SJSA1 (cell line): ENCODE measurements around the gene SENP2. TPM values are rescaled to one million over a fixed set of nuclear protein-coding genes. Genes with fewer than 3 reads are reported as not detected.
A peak's percentile ranks its signal among the peaks of the same experiment; 100 is the strongest.
"Not testable (repeated sequence)": the region's sequence is repeated elsewhere in the genome, so short reads cannot be mapped to it uniquely, and the experiment has no call there.

Experiments
- DNase-seq, 2 experiments: peaks; one replicate each; pipeline ENCODE4 v3.0.0-alpha.2; 2015 to 2020; ENCODE audit warnings: low spot score in 2 of 2, low read depth in 1 of 2
- H3K27ac ChIP-seq: fragments of 250-450 bp; sonication (Bioruptor Pico); 2 replicates; pipeline ENCODE4 v1.5.1; 2020; ENCODE audit warnings: mild to moderate bottlenecking, moderate library complexity
- H3K27me3 ChIP-seq: fragments of 250-450 bp; sonication (Bioruptor Pico); replicated peaks from 2 replicates; pipeline ENCODE4 v1.5.1; 2020; ENCODE audit warnings: mild to moderate bottlenecking, moderate library complexity
- H3K36me3 ChIP-seq: fragments of 250-450 bp; sonication (Bioruptor Pico); 2 replicates; pipeline ENCODE4 v1.5.1; 2020; ENCODE audit warnings: mild to moderate bottlenecking
- H3K4me1 ChIP-seq: fragments of 250-450 bp; sonication (Bioruptor Pico); replicated peaks from 2 replicates; pipeline ENCODE4 v1.6.1; 2021; ENCODE audit warnings: mild to moderate bottlenecking
- H3K4me3 ChIP-seq: fragments of 250-450 bp; sonication (Bioruptor Pico); 2 replicates; pipeline ENCODE4 v1.5.1; 2020; ENCODE audit warnings: mild to moderate bottlenecking
- H3K9me3 ChIP-seq: fragments of 250-450 bp; sonication (Bioruptor Pico); replicated peaks from 2 replicates; pipeline ENCODE4 v1.5.1; 2020; ENCODE audit warnings: mild to moderate bottlenecking
- total RNA-seq: library from RNA; depleted of rRNA; stranded (reverse); fragments of >200 nt; shearing (Covaris generic); gene quantifications from 2 replicates; pipeline ENCODE4 v1.2.3, GENCODE V29; 2014; rRNA removed

Gene SENP2
- 29.1 and 62.0 TPM in 2 replicates for total RNA-seq

DNA sequence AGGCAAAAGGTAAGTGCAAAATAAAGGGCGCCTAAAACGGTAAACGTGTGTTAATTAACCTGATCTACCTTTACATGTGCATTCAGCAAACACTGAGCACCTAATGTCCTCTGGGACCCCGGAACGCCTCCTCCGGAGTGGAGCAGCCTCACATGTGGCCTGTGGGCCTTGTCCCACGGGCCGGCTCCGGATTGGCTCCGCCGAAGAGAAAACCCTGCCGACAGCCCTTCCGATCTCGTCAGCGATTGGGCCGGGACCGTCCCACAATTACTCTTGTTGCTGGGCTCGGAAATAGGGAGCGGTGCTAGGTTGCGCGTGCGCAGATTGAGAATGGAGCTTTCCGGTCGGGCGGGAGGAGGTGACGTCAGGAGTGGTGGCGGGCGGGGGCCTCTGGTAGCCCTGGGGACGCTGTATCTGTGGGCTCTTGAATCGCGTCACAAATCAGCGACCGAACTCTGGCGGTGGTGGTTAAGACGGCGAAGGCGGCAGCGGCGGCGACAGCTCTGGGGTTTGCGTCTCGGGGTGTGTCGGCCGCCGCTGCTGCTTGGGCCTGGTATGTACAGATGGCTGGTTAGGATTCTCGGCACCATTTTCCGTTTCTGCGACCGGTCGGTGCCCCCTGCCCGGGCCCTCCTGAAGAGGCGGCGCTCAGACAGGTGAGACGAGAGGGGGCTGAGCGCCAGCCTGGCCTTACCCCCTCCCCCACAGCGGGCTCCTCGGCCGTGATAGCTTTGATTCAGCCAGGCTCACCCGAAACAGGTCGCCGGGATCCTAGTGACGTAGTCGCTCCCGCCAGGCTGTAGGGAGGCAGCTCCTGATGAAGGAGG, at the start of gene SENP2:
Gene SENP2 (plus strand): TSS at position 437 of the 827 bp plus-strand sequence. CDS start 119 bp downstream, at position 556.
- no peaks in the 10 kb centered on the region for H3K27me3 ChIP-seq
- H3K4me1 ChIP-seq = peaks cover 9% of the 10 kb centered on the region
- DNase-seq = peak; percentile 93 to 98
- H3K4me3 ChIP-seq = peak within 1 kb of the TSS; percentile 77
- peak within 1 kb of the TSS; percentile 84 for H3K27ac ChIP-seq
- peaks cover 6% of the 10 kb centered on the region; the same call in 1 of the 2 replicates for H3K36me3 ChIP-seq
- H3K9me3 ChIP-seq = no peaks in the 10 kb centered on the region

GRCh38 chr3:185537369-185537970, 48.6 kb upstream of the SENP2 start:
- Histone ChIP-seq H3K4me3 (no peak overlapping the region), H3K27ac (no peak overlapping the region), H3K4me1 (peaks cover 9% of the 10 kb centered on the region), H3K36me3 (no peaks in the 10 kb centered on the region), H3K27me3 (no peaks in the 10 kb centered on the region), H3K9me3 (no peaks in the 10 kb centered on the region)
- peak; percentile 50 to 54 for DNase-seq

GRCh38 chr3:185539934-185540333, 46.2 kb upstream of the SENP2 start:
- Histone ChIP-seq H3K9me3 (no peaks in the 10 kb centered on the region), H3K36me3 (no peaks in the 10 kb centered on the region), H3K27ac (no peak overlapping the region), H3K27me3 (no peaks in the 10 kb centered on the region), H3K4me1 (peaks cover 10% of the 10 kb centered on the region), H3K4me3 (no peak overlapping the region)
- DNase-seq = no peak

- H3K36me3 ChIP-seq = no peaks in the 10 kb centered on the region
- no peak overlapping the region for H3K4me3 ChIP-seq
- H3K9me3 ChIP-seq = no peaks in the 10 kb centered on the region
- peaks cover 15% of the 10 kb centered on the region for H3K4me1 ChIP-seq
- DNase-seq = no peak
- no peak overlapping the region for H3K27ac ChIP-seq
- H3K27me3 ChIP-seq = no peaks in the 10 kb centered on the region
Measured at GRCh38 chr3:185540695-185541094, 45.4 kb upstream of the SENP2 start.

- Histone ChIP-seq H3K9me3 (no peaks in the 10 kb centered on the region), H3K27me3 (no peaks in the 10 kb centered on the region), H3K4me3 (no peak overlapping the region), H3K36me3 (no peaks in the 10 kb centered on the region), H3K4me1 (peaks cover 29% of the 10 kb centered on the region), H3K27ac (peak overlapping the region; percentile 65)
- DNase-seq = peak; percentile 70 to 76
Measured at GRCh38 chr3:185549122-185549521, 37.0 kb upstream of the SENP2 start.

- Histone ChIP-seq H3K27me3 (no peaks in the 10 kb centered on the region), H3K36me3 (no peaks in the 10 kb centered on the region), H3K9me3 (no peaks in the 10 kb centered on the region), H3K4me3 (no peak overlapping the region), H3K4me1 (peaks cover 29% of the 10 kb centered on the region), H3K27ac (peak overlapping the region; percentile 65)
- peak in 1 of 2 experiments; percentile 77 for DNase-seq
Measured at GRCh38 chr3:185549651-185550111, 36.4 kb upstream of the SENP2 start.

DNA sequence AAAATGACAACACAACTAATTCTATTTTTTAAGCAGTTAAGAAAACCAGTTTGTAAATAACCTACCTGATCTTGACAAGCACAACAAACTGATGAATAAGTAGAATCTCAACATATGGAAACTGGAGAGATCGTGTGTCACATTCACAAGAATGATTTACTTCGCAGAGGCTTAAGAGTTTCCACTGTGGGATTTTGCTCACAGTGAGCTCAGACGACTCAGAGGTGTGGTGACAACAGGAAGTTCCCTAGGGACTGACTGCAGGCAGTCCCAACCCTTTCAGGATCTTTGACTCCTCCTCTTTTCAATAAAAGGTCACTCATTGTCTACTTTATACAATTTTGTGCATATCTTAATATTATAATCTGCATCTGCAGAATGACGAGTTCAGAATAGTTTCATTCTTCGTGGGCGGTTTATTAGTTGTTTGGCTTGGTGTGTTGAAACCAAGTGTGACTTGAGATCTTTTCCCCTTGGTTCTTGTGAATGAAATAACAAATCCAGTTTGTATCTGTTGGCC, 33.7 kb upstream of the SENP2 start, which contains the start of gene LIPH:
Gene LIPH (minus strand): TSS at position 231 of the 520 bp plus-strand sequence. CDS start 117 bp downstream, at position 114.
- no peak within 1 kb of the TSS for H3K27ac ChIP-seq
- no peaks in the 10 kb centered on the region for H3K9me3 ChIP-seq
- H3K4me3 ChIP-seq = no peak within 1 kb of the TSS
- H3K36me3 ChIP-seq = no peaks in the 10 kb centered on the region
- DNase-seq = no peak
- H3K27me3 ChIP-seq = no peaks in the 10 kb centered on the region
- peaks cover 23% of the 10 kb centered on the region for H3K4me1 ChIP-seq

- Histone ChIP-seq H3K27me3 (no peaks in the 10 kb centered on the region), H3K4me3 (no peak overlapping the region), H3K9me3 (no peaks in the 10 kb centered on the region), H3K4me1 (0 out of 2 replicates have a peak, but pooled peaks cover 7% of the 10 kb centered on the region), H3K36me3 (no peaks in the 10 kb centered on the region), H3K27ac (no peak overlapping the region)
- no peak for DNase-seq
Measured at GRCh38 chr3:185555101-185555501, 31.0 kb upstream of the SENP2 start.

GRCh38 chr3:185555860-185556347, 30.2 kb upstream of the SENP2 start:
- 0 out of 2 replicates have a peak, but pooled peaks cover 6% of the 10 kb centered on the region for H3K4me1 ChIP-seq
- H3K36me3 ChIP-seq = no peaks in the 10 kb centered on the region

GRCh38 chr3:185556640-185557039, 29.5 kb upstream of the SENP2 start:
- H3K4me3 ChIP-seq, H3K9me3 ChIP-seq, DNase-seq, H3K27ac ChIP-seq, H3K4me1 ChIP-seq, H3K27me3 ChIP-seq, H3K36me3 ChIP-seq: not testable (repeated sequence)

More at GRCh38 chr3:185555860-185556347, 30.2 kb upstream of the SENP2 start:
- H3K27ac ChIP-seq = no peak overlapping the region
- H3K4me3 ChIP-seq = no peak overlapping the region
- DNase-seq = no peak
- H3K9me3 ChIP-seq = no peaks in the 10 kb centered on the region
- no peaks in the 10 kb centered on the region for H3K27me3 ChIP-seq

- Histone ChIP-seq H3K4me3 (no peak overlapping the region), H3K27ac (no peak overlapping the region), H3K4me1 (no peaks in the 10 kb centered on the region), H3K27me3 (no peaks in the 10 kb centered on the region), H3K9me3 (no peaks in the 10 kb centered on the region), H3K36me3 (no peaks in the 10 kb centered on the region)
- no peak for DNase-seq
Measured at GRCh38 chr3:185558395-185558794, 27.7 kb upstream of the SENP2 start.

GRCh38 chr3:185559706-185560090, 26.4 kb upstream of the SENP2 start:
- DNase-seq = no peak
- Histone ChIP-seq H3K36me3 (no peaks in the 10 kb centered on the region), H3K27me3 (no peaks in the 10 kb centered on the region), H3K4me3 (no peak overlapping the region), H3K4me1 (no peaks in the 10 kb centered on the region), H3K27ac (no peak overlapping the region), H3K9me3 (no peaks in the 10 kb centered on the region)

DNA sequence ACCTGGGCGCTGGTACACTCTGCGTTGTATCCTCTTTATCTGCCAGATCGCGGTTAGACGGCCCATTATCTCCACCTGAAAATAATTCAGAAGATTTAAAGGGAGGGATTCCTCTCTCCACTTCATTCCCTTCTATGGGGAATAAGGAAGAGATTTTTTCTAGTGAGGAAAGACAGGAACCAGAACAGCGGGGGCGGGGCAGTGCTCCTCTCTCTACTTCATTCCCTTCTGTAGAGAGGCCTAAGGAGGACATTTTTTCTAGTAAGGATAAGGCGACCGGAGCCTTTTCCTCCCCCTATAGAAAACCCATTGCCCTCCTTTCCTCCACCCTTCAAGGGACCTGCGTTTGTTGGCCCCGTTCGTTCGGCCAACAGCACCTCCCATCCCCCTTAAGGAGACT, 25.4 kb upstream of the SENP2 start:
- Histone ChIP-seq H3K27ac (no peak overlapping the region), H3K9me3 (no peaks in the 10 kb centered on the region), H3K4me1 (no peaks in the 10 kb centered on the region), H3K27me3 (no peaks in the 10 kb centered on the region), H3K4me3 (no peak overlapping the region), H3K36me3 (no peaks in the 10 kb centered on the region)
- no peak for DNase-seq
